Gastrocnemius medialis (tissue), 4 donors: ENCODE measurements around the gene CNIH3.

Source experiments
- CTCF ChIP-seq, 5 experiments: fragments of 450-650 bp in 3 of 5; fragments of 200-600 bp in 2 of 5; sonication (generic) in 2 of 5; IDR thresholded peaks in 4 of 5; conservative IDR thresholded peaks in 1 of 5; 1 replicate in 4 of 5; 2 replicates in 1 of 5; pipeline ENCODE4 v1.5.1; 2016 to 2019; ENCODE audit warnings: antibody characterized with exemption in 5 of 5, mild to moderate bottlenecking in 3 of 5, moderate library complexity in 3 of 5
- POLR2A ChIP-seq, 2 donors: fragments of 450-650 bp; IDR thresholded peaks; one replicate each; pipeline ENCODE4 v1.6.1; 2017; ENCODE audit warnings: antibody characterized with exemption in 2 of 2, mild to moderate bottlenecking in 2 of 2, moderate library complexity in 2 of 2

DNA sequence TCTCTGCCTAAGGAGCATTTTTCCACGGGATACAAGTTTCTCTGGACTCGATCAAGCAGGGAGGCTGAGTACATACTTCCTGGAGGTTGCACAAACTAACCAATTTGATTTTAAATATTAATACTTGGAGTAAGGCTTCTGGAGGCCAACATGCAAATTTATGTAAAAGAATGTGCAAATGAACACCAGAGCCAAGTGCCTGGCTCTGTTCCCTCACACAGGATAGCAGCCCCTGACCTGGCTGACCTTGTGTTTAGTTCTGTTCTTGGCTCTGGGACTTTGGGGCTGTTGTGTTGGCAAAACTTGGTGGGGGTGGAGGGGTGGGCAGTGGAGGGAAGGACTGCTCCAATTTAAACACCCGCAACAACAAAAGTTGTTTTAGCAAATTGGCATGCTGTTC, 34.2 kb downstream of the CNIH3 start:
- TF ChIP-seq CTCF (IDR thresholded peaks at IDR 0.05 in 4 of 5, conservative IDR thresholded peaks at IDR 0.05 in 1 of 5): no peak
- TF ChIP-seq POLR2A (IDR thresholded peaks at IDR 0.05): no peak
